ENCODE data around the gene ENPP4.

DNA sequence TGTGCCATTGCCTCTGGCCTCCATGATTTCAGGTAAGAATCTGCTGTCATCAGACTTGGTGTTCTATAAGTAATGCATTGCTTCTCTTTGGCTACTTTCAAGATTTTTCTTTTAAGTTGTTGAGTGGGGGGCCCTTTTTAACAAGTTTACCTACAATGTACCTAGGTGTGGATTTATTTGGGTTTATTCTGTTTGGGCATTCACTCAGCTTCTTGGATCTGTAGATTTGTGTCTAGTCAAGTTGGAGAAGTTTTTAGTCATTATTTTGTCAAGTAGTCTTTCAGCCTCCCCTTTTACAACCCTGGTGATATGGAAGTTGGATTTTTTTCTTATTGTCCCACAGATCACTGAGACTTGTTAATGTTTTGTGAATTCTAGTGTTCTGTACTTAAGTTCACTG is 26.9 kb downstream of the ENPP4 start:
- TF ChIP-seq, protein P1, sequence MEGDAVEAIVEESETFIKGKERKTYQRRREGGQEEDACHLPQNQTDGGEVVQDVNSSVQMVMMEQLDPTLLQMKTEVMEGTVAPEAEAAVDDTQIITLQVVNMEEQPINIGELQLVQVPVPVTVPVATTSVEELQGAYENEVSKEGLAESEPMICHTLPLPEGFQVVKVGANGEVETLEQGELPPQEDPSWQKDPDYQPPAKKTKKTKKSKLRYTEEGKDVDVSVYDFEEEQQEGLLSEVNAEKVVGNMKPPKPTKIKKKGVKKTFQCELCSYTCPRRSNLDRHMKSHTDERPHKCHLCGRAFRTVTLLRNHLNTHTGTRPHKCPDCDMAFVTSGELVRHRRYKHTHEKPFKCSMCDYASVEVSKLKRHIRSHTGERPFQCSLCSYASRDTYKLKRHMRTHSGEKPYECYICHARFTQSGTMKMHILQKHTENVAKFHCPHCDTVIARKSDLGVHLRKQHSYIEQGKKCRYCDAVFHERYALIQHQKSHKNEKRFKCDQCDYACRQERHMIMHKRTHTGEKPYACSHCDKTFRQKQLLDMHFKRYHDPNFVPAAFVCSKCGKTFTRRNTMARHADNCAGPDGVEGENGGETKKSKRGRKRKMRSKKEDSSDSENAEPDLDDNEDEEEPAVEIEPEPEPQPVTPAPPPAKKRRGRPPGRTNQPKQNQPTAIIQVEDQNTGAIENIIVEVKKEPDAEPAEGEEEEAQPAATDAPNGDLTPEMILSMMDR (IDR thresholded peaks at IDR 0.05) = no peak
- TF ChIP-seq POLR2A (IDR thresholded peaks at IDR 0.05) = no peak

Data from prostate gland (tissue), 2 donors.